Naive thymus-derived CD4-positive, alpha-beta T cell (primary cell): ENCODE data around the gene GABPB2. TPM values are rescaled to one million over a fixed set of nuclear protein-coding genes. Genes with fewer than 3 reads are reported as not detected.
A peak's percentile ranks its signal among the peaks of the same experiment; 100 is the strongest.

Experiments used
- ATAC-seq: fragments of 150-1000 bp; cut with Tn5 transposase; 2 replicates; pipeline ENCODE4 v1.10.0; 2021; ENCODE audit warnings: mild to moderate bottlenecking, moderate library complexity
- CTCF ChIA-PET: fragments of 350-600 bp; sonication (Branson Sonifier 250); formaldehyde crosslinking; loops from one replicate; lab custom pipeline; 2021; ENCODE audit warnings: antibody characterized with exemption; lab: Charles Lee
- POLR2A ChIA-PET: fragments of 350-600 bp; sonication (Branson Sonifier 250); formaldehyde crosslinking; loops from one replicate; lab custom pipeline; 2021; ENCODE audit warnings: antibody characterized with exemption, inconsistent platforms; lab: Charles Lee
- DNase-seq, 9 donors: peaks; one replicate each; pipeline versions ENCODE4 v3.0.0 to v3.0.0-alpha.2; 2020 to 2022; ENCODE audit warnings: mixed read lengths in 1 of 9
- H3K27ac ChIP-seq: one replicate; pipeline ENCODE4 v1.7.0; 2013; ENCODE audit warnings: mild to moderate bottlenecking, low read depth, low read length, moderate library complexity
- H3K27me3 ChIP-seq, 2 donors: one replicate each; pipeline ENCODE4 v1.7.0; 2013; ENCODE audit warnings: low read length in 2 of 2, mild to moderate bottlenecking in 2 of 2, moderate library complexity in 2 of 2; ENCODE audit not compliant: control insufficient read depth in 2 of 2, insufficient read depth in 2 of 2
- H3K36me3 ChIP-seq, 3 experiments: 1 replicate in 2 of 3; 2 replicates in 1 of 3; pipeline ENCODE4 v1.7.0; 2013; ENCODE audit warnings: low read length in 3 of 3, mild to moderate bottlenecking in 3 of 3, moderate library complexity in 1 of 3; ENCODE audit not compliant: insufficient read depth in 3 of 3, control insufficient read depth in 2 of 3
- H3K4me1 ChIP-seq, 2 donors: one replicate each; pipeline ENCODE4 v1.7.0; 2013; ENCODE audit warnings: low read length in 2 of 2, mild to moderate bottlenecking in 2 of 2, moderate library complexity in 1 of 2; ENCODE audit not compliant: control insufficient read depth in 2 of 2, insufficient read depth in 2 of 2
- H3K4me3 ChIP-seq: 2 replicates; pipeline ENCODE4 v1.7.0; 2013; ENCODE audit warnings: mild to moderate bottlenecking, low read length
- H3K9me3 ChIP-seq, 3 experiments: 1 replicate in 2 of 3; 2 replicates in 1 of 3; pipeline ENCODE4 v1.7.0; 2013; ENCODE audit warnings: low read length in 3 of 3; ENCODE audit not compliant: control insufficient read depth in 2 of 3
- H3K27ac Mint-ChIP-seq, 9 donors: one replicate each; pipeline ENCODE4 v1.8.0; 2020 to 2022; ENCODE audit warnings: mixed read lengths in 9 of 9, mild to moderate bottlenecking in 8 of 9, moderate library complexity in 5 of 9, inconsistent platforms in 2 of 9
- H3K27me3 Mint-ChIP-seq, 5 donors: one replicate each; pipeline ENCODE4 v1.8.0; 2021 to 2022; ENCODE audit warnings: mixed read lengths in 5 of 5, mild to moderate bottlenecking in 1 of 5
- H3K36me3 Mint-ChIP-seq, 5 donors: one replicate each; pipeline ENCODE4 v1.8.0; 2020 to 2022; ENCODE audit warnings: mixed read lengths in 5 of 5, mild to moderate bottlenecking in 3 of 5, inconsistent platforms in 1 of 5
- H3K4me1 Mint-ChIP-seq, 7 donors: one replicate each; pipeline ENCODE4 v1.8.0; 2020 to 2022; ENCODE audit warnings: mixed read lengths in 7 of 7, mild to moderate bottlenecking in 3 of 7, inconsistent platforms in 1 of 7
- H3K4me3 Mint-ChIP-seq, 10 donors: one replicate each; pipeline ENCODE4 v1.8.0; 2020 to 2022; ENCODE audit warnings: mild to moderate bottlenecking in 10 of 10, mixed read lengths in 10 of 10, moderate library complexity in 6 of 10, inconsistent platforms in 2 of 10
- H3K9me3 Mint-ChIP-seq, 11 donors: one replicate each; pipeline ENCODE4 v1.8.0; 2020 to 2022; ENCODE audit warnings: mixed read lengths in 11 of 11, mild to moderate bottlenecking in 4 of 11, inconsistent platforms in 1 of 11, moderate library complexity in 1 of 11
- intact Hi-C, 2 donors: fragments of 100-400 bp; cut with micrococcal nuclease; formaldehyde crosslinking; loops; one replicate each; pipeline ENCODE4 v1.15.1; 2023
- polyA plus RNA-seq, 2 donors: library from polyadenylated mRNA; unstranded; fragments of 300-500 nt; fragmentation: Illumina TruSeq; gene quantifications; one replicate each; pipeline ENCODE4 v1.2.3, GENCODE V29; 2021
- total RNA-seq, 6 experiments: library from RNA in 5 of 6; stranded (reverse) in 5 of 6; gene quantifications; 1 replicate in 5 of 6; 2 replicates in 1 of 6; pipeline ENCODE4 v1.2.3 and lab custom pipeline; 2021 to 2026

The GABPB2 gene
- total and polyA plus RNA-seq, 7 experiments from 2014 or later, result 9.6 to 42.2 (median 30.9) TPM

- Mint-ChIP-seq H3K4me1 (peaks cover 37 to 89% (median 71%) of the 10 kb centered on the region in 7 donors), H3K9me3 (no peaks in the 10 kb centered on the region), H3K27me3 (no peaks in the 10 kb centered on the region), H3K4me3 (peak overlapping the region; percentile 85 to 91 (median 90)), H3K27ac (peak overlapping the region; percentile 66 to 96 (median 93)), H3K36me3 (peaks cover 0 to 21% (median 15%) of the 10 kb centered on the region in 5 donors)
- Histone ChIP-seq H3K4me1 (peaks cover 15 to 37% of the 10 kb centered on the region in 2 donors), H3K9me3 (no peaks in the 10 kb centered on the region), H3K27me3 (no peaks in the 10 kb centered on the region), H3K4me3 (peak overlapping the region; percentile 73), H3K36me3 (peaks cover 3 to 17% (median 6%) of the 10 kb centered on the region in 3 experiments), H3K27ac (peak overlapping the region; percentile 81)
- intact Hi-C loops, result loop anchor here (1.0 to 2.0 kb wide), 6 partner anchors 8 to 40 kb away; partner anchors contain the start of genes GABPB2 (in 2 of the 2), MLLT11 (in 2 of the 2) and PRUNE1 (in 1 of the 2)
- CTCF ChIA-PET, result interaction anchor here (0.7 to 3.6 kb wide), 5 partner anchors 11 to 108 kb away, joined by 3 to 38 read pairs (median 5); partner anchors contain the start of genes CDC42SE1, MLLT11 and TNFAIP8L2
- POLR2A ChIA-PET, result interaction anchor here (1.0 to 12.0 kb wide), 14 partner anchors 9 to 109 kb away, joined by 3 to 253 read pairs (median 6); partner anchors contain the start of genes BNIPL, CDC42SE1, GABPB2 and MINDY1
- ATAC-seq, result peak; percentile 86
- DNase-seq, result peak; percentile 43 to 64 (median 55)
These were observed 22.5 kb upstream of the GABPB2 start for GRCh38 chr1:151047925-151048644.

- peaks cover 35 to 89% (median 71%) of the 10 kb centered on the region in 7 donors for H3K4me1 Mint-ChIP-seq
- Histone ChIP-seq H3K4me3 (peak overlapping the region; percentile 73), H3K36me3 (peaks cover 5 to 22% (median 10%) of the 10 kb centered on the region in 3 experiments), H3K4me1 (peaks cover 15 to 35% of the 10 kb centered on the region in 2 donors), H3K27me3 (no peaks in the 10 kb centered on the region), H3K27ac (peak overlapping the region; percentile 81), H3K9me3 (no peaks in the 10 kb centered on the region)
- H3K36me3 Mint-ChIP-seq, result peaks cover 0 to 25% (median 15%) of the 10 kb centered on the region in 5 donors
- no peak for DNase-seq
- ChIA-PET POLR2A (interaction anchor here (1.1 to 12.0 kb wide), 6 partner anchors 9 to 108 kb away, joined by 6 to 253 read pairs (median 9); partner anchors contain the start of genes CDC42SE1, GABPB2, MLLT11 and TNFAIP8L2), CTCF (interaction anchor here (0.7 to 3.6 kb wide), 3 partner anchors 10 to 43 kb away, joined by 3 to 38 read pairs (median 12); partner anchors contain the start of genes CDC42SE1 and MLLT11)
- peak overlapping the region; percentile 85 to 91 (median 90) for H3K4me3 Mint-ChIP-seq
- peak overlapping the region; percentile 66 to 96 (median 93) for H3K27ac Mint-ChIP-seq
- no peaks in the 10 kb centered on the region for H3K27me3 Mint-ChIP-seq
- intact Hi-C loops, result loop anchor here (1.0 to 2.0 kb wide), 5 partner anchors 8 to 40 kb away; partner anchors contain the start of genes GABPB2 (in 2 of the 2) and PRUNE1 (in 1 of the 2)
- peak; percentile 3 for ATAC-seq
- H3K9me3 Mint-ChIP-seq, result no peaks in the 10 kb centered on the region
These were observed 21.9 kb upstream of the GABPB2 start for GRCh38 chr1:151048645-151049032.

GRCh38 chr1:151049458-151049857, 21.1 kb upstream of the GABPB2 start:
- peak overlapping the region; percentile 52 to 96 (median 91) for H3K27ac Mint-ChIP-seq
- Histone ChIP-seq H3K36me3 (peaks cover 10 to 30% (median 19%) of the 10 kb centered on the region in 3 experiments), H3K9me3 (no peaks in the 10 kb centered on the region), H3K4me1 (peaks cover 21 to 42% of the 10 kb centered on the region in 2 donors), H3K27me3 (no peaks in the 10 kb centered on the region), H3K4me3 (no peak overlapping the region), H3K27ac (peak overlapping the region; percentile 38)
- no peaks in the 10 kb centered on the region for H3K27me3 Mint-ChIP-seq
- no peak for DNase-seq
- POLR2A ChIA-PET, result interaction anchor here (0.9 to 12.0 kb wide), 16 partner anchors 8 to 149 kb away, joined by 3 to 253 read pairs (median 4); partner anchors contain the start of genes CDC42SE1, GABPB2, MLLT11 and TNFAIP8L2
- intact Hi-C loops, result loop anchor here in 1 of 2 donors (2.0 kb wide), 1 partner anchor 21 kb away; the partner anchor contains the start of gene GABPB2
- H3K4me3 Mint-ChIP-seq, result peak overlapping the region in 8 of 10 donors; percentile 23 to 91 (median 90)
- ATAC-seq, result no peak
- no peaks in the 10 kb centered on the region for H3K9me3 Mint-ChIP-seq
- CTCF ChIA-PET, result interaction anchor here (1.2 to 3.1 kb wide), 3 partner anchors 10 to 24 kb away, joined by 4 to 13 read pairs (median 6); partner anchors contain the start of genes CDC42SE1, GABPB2 and MLLT11
- peaks cover 0 to 31% (median 17%) of the 10 kb centered on the region in 5 donors for H3K36me3 Mint-ChIP-seq
- peaks cover 35 to 92% (median 71%) of the 10 kb centered on the region in 7 donors for H3K4me1 Mint-ChIP-seq

GRCh38 chr1:151050051-151050688, 20.4 kb upstream of the GABPB2 start:
- no peak overlapping the region for H3K4me3 ChIP-seq
- ChIA-PET CTCF (interaction anchor here (0.6 to 3.1 kb wide), 5 partner anchors 9 to 70 kb away, joined by 3 to 13 read pairs (median 4); partner anchors contain the start of genes CDC42SE1, GABPB2 and MLLT11), POLR2A (interaction anchor here (0.6 to 12.0 kb wide), 17 partner anchors 7 to 855 kb away, joined by 3 to 253 read pairs (median 4); partner anchors contain the start of genes CDC42SE1, GABPB2, MLLT11 and TNFAIP8L2)
- ATAC-seq, result no peak
- H3K36me3 Mint-ChIP-seq, result peaks cover 4 to 37% (median 22%) of the 10 kb centered on the region in 5 donors
- H3K9me3 Mint-ChIP-seq, result no peaks in the 10 kb centered on the region
- H3K4me3 Mint-ChIP-seq, result peak overlapping the region in 6 of 10 donors; percentile 3 to 91 (median 22)
- H3K9me3 ChIP-seq, result no peaks in the 10 kb centered on the region
- intact Hi-C loops, result loop anchor here in 1 of 2 donors (10.0 kb wide), 1 partner anchor 205 kb away; the partner anchor contains the start of gene PSMD4
- H3K4me1 Mint-ChIP-seq, result peaks cover 39 to 96% (median 74%) of the 10 kb centered on the region in 7 donors
- peak overlapping the region; percentile 66 to 96 (median 91) for H3K27ac Mint-ChIP-seq
- H3K27ac ChIP-seq, result peak overlapping the region; percentile 38
- H3K36me3 ChIP-seq, result peaks cover 17 to 38% (median 26%) of the 10 kb centered on the region in 3 experiments
- H3K27me3 ChIP-seq, result no peaks in the 10 kb centered on the region
- DNase-seq, result no peak
- no peaks in the 10 kb centered on the region for H3K27me3 Mint-ChIP-seq
- peaks cover 28 to 49% of the 10 kb centered on the region in 2 donors for H3K4me1 ChIP-seq

GRCh38 chr1:151051356-151052009, 19.1 kb upstream of the GABPB2 start:
- no peak for DNase-seq
- peaks cover 13 to 49% (median 35%) of the 10 kb centered on the region in 5 donors for H3K36me3 Mint-ChIP-seq
- Histone ChIP-seq H3K36me3 (peaks cover 23 to 44% (median 32%) of the 10 kb centered on the region in 3 experiments), H3K4me1 (peaks cover 35 to 49% of the 10 kb centered on the region in 2 donors), H3K9me3 (no peaks in the 10 kb centered on the region), H3K4me3 (no peak overlapping the region), H3K27ac (peak overlapping the region; percentile 53), H3K27me3 (no peaks in the 10 kb centered on the region)
- intact Hi-C loops, result loop anchor here in 1 of 2 donors (10.0 kb wide), 1 partner anchor 203 kb away; the partner anchor contains the start of gene PSMD4
- POLR2A ChIA-PET, result interaction anchor here (0.7 to 12.8 kb wide), 12 partner anchors 4 to 107 kb away, joined by 3 to 253 read pairs (median 5); partner anchors contain the start of genes C1orf56, CDC42SE1, MINDY1 and MLLT11
- peak overlapping the region; percentile 35 to 98 (median 95) for H3K27ac Mint-ChIP-seq
- no peaks in the 10 kb centered on the region for H3K27me3 Mint-ChIP-seq
- H3K4me1 Mint-ChIP-seq, result peaks cover 44 to 89% (median 76%) of the 10 kb centered on the region in 7 donors
- CTCF ChIA-PET, result interaction anchor here (0.6 to 3.1 kb wide), 5 partner anchors 8 to 83 kb away, joined by 3 to 13 read pairs (median 4); partner anchors contain the start of gene CDC42SE1
- ATAC-seq, result no peak
- peak overlapping the region in 3 of 10 donors; percentile 56 to 97 (median 56) for H3K4me3 Mint-ChIP-seq
- H3K9me3 Mint-ChIP-seq, result no peaks in the 10 kb centered on the region
